Stimulated activated CD8-positive, alpha-beta memory T cell treated with anti-CD3 and anti-CD28 coated beads, Interleukin-4, amount 100 ng/mL, for 24 hours (primary cell): ENCODE measurements around the gene CADM1.

Experiments used
- DNase-seq: peaks from one replicate; pipeline ENCODE4 v3.0.0-alpha.2; 2020; ENCODE audit warnings: low read depth

CADM1 gene

GRCh38 chr11:115504276-115505158, at the start of gene CADM1:
CADM1 (minus strand) TSS chr11:115504415.
- peak; percentile 59 for DNase-seq

DNA sequence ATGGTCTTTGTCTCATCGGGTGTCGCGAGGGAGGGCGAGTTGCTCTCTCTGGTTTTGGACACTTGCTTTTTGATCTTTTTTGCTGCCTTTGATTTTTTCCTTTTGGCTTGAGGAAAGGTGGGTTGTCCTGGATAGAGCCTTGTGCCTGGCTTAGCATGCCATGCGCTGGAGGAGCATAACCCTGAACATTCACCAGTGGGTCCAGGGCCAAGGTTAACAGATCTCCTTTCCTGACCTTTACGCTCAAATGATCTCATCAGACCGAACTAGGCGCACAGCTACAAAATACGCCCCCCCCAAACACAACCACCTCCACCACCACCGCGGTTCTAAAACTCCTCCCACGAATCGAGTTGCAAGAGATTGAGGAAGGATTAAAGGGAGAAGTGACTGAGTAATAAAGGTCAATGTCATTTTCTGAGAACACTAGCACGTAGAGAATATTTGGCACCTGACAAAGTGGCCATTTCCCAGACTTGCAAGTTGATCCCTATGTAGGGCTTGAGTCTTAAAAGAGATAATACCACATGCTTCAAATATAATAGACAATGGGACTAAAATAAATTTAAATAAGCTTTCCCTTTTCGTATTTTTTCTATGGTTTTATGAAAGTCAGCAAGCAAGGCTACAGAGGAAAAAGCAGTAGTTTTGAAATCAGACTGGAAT, 48.7 kb upstream of the CADM1 start:
- DNase-seq = no peak

DNA sequence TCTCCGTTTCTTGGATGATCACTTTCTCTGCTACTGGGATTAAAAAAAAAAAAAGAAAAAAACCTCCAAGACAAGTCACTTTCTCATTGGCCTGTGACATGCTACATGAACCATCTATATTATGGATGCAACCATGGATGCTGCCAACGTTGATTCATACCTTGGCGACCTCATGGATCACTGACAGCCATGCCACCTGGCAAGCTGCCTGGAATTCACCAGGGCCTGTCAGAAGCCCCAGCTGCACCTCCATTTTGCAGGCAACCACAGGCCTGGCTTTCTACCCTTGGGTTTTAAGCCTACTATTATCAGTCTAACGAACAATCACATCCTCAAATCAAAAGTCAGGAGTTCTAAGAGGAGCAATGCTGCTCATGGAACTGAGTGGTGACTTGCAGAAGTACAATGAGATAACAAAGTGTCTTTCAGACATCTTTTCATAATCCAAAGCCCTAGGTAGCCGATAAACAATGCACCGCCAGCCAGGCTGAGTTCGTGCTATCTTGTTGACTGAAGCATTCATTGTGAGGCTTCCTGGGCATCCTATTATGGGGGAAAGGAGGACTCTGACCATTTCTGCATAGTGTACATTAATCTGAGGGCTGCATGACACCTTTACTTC, 48.0 kb upstream of the CADM1 start:
- no peak for DNase-seq

DNA sequence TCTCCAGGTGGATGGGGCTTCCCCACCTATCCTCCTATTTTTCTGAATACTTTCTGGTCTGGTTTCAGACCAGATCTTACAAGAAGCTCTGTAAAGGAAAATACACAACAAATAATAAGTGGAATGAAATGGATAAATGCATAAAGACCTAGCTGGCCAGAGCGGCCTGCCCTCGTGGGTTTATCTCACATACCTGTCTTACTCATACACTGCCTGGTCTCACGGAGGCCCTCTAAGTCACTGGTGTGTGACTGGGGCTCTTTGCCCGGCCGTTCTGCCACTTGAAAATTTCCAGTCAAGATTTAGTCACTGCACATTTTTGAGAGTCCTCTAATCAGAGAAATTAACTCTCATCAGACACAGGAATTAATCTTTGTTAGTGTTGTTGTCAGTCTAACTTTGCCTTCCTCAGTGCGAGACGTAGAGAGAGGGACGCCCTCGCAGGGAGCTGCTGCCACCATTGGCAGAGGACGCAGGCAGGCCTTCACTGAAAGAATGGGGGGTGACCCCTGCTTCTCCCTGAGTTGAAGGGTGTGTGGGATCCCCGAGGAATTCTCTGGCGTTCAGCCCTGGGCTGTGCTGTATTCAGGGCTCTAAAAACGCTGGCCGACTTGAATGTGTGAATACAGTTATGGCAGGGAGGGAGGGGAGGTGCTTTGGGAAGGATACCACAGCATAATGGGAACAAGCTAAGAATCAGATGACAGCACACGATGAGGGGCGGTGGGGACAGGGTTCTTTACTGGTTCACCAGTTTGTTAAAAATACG, 46.3 kb upstream of the CADM1 start:
- no peak for DNase-seq

DNA sequence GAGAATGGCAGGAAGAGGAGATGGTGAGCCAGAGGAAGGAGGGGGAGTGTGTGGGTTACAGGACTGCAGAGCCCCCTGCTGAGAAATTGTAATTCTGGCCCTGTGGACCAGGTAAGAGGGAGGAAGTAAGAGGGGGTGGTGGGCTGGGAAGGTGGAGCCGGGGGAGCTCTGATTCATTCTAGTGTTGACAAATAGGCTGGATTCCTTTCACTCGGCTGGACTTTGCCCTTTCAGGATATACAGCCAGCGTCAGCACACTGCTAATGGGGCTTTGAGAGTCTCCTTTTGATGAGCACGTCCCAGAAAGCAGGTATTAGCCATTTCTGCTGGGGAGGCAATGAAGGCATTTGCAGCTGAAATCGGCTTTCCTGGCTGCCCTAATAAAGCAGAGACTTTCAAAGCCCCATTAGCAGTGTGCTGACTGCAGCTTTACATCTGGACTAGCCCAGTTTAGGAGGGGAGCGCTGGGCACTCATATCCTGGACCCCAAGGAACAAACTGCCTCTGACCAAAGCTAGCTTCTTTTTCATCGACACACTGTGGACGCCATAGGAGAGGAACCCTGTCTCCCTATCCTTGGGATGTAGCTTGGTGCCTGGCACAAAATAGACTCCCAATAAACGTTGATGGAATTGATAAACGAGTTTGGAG, 44.8 kb upstream of the CADM1 start:
- no peak for DNase-seq

- DNase-seq = no peak
Observed at GRCh38 chr11:115545581-115546210, 41.5 kb upstream of the CADM1 start.

- DNase-seq = no peak
Observed at GRCh38 chr11:115544422-115544948, 40.3 kb upstream of the CADM1 start.

- no peak for DNase-seq
Observed at GRCh38 chr11:115541518-115541917, 37.3 kb upstream of the CADM1 start.

- no peak for DNase-seq
Observed at GRCh38 chr11:115539844-115540243, 35.6 kb upstream of the CADM1 start.

DNA sequence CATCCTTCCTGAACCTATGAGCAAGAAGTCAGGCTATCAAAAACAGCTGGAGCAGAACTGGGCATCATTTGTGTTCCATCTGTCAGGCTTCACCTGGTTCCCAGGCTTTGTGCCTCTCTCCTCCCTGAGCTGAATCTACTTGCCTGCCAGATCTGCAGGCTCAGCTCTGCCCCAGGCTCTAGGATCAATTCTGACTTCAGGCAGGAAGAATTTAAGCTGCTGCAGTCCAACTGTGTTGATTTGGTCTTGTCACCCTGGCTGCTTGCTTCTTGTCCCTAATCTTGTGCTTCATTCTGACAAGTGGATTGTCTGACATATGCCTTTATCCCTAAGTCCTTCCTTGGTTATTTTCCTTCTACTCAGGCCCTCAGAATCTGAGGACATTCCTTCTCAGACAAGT, 31.6 kb upstream of the CADM1 start:
- no peak for DNase-seq

DNA sequence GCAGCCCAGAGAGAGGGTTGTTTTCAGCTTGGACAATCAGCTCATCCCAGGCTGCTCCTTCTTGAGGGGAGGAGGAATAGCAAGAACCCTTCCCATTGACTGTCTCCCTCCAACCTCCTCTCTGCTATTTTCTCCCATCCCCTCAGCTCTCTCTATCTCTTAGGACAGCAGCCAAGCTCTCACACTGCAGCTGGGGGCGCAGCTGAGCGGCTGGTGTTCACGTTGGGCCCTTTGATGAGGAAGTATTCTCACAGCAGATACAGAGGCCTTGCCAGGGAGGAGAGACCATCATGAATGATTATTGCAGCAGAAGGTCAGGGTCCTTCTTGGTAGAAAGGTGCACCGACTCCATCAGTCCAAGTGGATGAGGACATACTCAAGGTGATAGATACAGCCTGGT, 26.5 kb upstream of the CADM1 start:
- no peak for DNase-seq

- DNase-seq = no peak
Observed at GRCh38 chr11:115528225-115528624, 24.0 kb upstream of the CADM1 start.

GRCh38 chr11:115527534-115528125, 23.4 kb upstream of the CADM1 start:
- no peak for DNase-seq

GRCh38 chr11:115525531-115526006, 21.4 kb upstream of the CADM1 start:
- no peak for DNase-seq

GRCh38 chr11:115524572-115524971, 20.4 kb upstream of the CADM1 start:
- DNase-seq = no peak

DNA sequence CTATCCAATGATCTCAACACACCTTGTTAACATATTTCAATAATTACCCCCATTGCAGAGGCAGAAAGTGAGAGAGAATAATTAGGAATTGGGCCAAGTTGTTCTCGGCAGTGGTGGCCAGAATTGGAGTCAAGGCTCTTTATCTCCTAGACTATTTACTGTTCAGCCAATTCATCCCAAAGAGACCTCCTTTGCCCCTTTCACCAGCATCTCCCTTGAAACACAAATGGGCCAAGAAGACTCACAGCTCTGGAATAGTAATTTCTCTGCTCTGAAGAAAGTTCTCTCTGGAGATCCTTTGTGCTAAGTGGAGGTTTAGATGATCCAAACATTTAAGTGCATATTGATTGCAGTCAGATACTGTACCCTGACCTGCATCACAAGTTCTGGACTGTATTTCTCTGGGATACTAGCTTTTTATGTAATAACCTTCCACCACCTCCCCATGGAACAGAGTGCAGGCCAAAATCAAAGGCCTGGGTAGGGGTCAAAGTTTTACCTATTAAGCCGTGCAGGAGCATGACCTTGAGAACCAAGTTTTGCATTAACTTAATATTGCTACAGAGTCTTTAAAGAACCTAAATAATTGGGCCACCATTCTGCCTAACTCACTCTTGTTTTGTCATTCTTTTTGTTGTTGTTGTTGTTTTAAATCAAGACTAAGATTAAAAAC, 19.6 kb upstream of the CADM1 start:
- DNase-seq = no peak

DNA sequence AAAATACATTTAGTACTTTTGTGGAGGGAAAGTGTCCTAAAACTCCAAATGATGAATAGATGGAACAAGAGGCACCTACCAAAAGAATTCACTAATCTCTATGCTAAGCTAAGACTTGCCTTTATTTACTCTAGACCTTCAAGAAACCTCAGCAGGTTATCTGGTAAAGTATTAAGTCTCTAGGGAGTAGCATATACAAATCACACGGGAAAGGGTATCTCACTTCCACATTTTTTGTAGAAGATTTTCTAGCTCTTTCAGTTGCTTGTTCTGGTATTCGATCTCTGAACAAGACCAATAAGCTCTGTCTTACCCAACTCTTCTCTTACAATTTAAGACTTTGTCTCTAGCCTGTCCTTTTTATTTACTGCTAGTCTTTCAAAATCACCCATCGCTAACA, 18.1 kb upstream of the CADM1 start:
- DNase-seq = no peak

DNA sequence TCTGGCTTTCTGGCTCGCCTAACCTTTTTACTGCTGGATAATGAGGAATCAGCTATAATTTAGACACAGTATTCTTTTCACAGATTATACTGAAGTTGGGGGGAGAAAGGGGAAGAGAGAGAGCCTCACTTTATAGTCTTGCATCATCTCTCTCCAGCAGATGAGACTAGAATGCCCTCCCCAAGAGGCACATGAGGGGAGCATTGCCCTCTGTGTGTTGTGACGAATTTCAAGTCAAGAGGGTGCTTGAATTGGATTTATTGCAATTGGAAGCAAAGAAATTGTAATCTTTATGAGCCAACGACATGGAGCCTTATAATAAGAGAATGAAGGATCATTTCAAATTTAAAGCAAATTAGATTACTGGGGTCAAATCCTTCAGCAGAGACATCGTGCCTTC, 17.6 kb upstream of the CADM1 start:
- DNase-seq = no peak

DNA sequence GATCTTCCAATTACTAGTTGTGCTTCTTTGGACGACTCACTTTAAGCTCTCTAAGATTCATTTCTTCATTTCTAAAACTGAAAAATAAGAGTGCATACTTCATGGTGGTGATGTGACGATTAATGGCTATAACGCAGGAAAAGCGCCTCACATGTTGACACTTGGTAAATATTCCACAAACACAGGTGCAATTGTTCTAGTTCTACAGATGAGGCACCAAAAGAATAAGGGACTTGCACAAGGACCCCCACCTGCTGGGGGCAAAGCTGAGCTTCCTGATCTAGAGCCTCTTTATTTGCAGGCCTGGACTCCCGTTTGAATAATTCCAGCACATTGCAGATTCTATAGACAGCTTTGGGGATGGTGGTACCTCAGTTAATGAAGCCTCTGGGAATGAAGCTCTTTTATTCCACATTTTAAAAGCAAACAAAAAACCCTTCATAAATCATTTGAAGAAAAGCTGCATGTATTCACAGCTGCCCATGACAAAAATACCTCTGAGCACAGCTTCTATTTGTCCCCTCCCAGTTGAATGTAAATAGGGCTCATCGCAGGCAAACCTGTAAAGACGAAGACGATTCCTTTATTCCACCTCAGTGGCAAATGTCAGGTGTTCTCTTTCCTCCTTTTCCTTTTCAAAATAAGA, 14.9 kb upstream of the CADM1 start:
- no peak for DNase-seq
